Heart left ventricle (tissue), 16 donors: ENCODE data around the gene SPSB3. TPM values are rescaled to one million over a fixed set of nuclear protein-coding genes. Genes with fewer than 3 reads are reported as not detected.
A peak's percentile ranks its signal among the peaks of the same experiment; 100 is the strongest.

Experiments used
- ATAC-seq, 4 donors: fragments of 200-7000 bp; cut with Tn5 transposase; one replicate each; pipeline ENCODE4 v1.9.1; 2020 to 2022; ENCODE audit warnings: moderate library complexity in 4 of 4, mild to moderate bottlenecking in 3 of 4, moderate number of reproducible peaks in 1 of 4
- DNase-seq, 5 donors: peaks; one replicate each; pipeline ENCODE4 v3.0.0-alpha.2; 2020
- H3K27ac ChIP-seq, 12 donors: fragments of 200-600 bp; sonication (generic) in 4 of 12; one replicate each; pipeline versions ENCODE4 v1.5.0 to v1.8.0; 2016 to 2022; ENCODE audit warnings: mild to moderate bottlenecking in 2 of 12
- H3K27me3 ChIP-seq, 9 donors: fragments of 200-600 bp; sonication (generic) in 2 of 9; one replicate each; pipeline versions ENCODE4 v1.5.1 to v1.8.0; 2016 to 2022; ENCODE audit warnings: mild to moderate bottlenecking in 3 of 9
- H3K36me3 ChIP-seq, 9 donors: fragments of 200-600 bp; sonication (generic) in 2 of 9; one replicate each; pipeline versions ENCODE4 v1.5.0 to v1.8.0; 2018 to 2022; ENCODE audit warnings: mild to moderate bottlenecking in 2 of 9
- H3K4me1 ChIP-seq, 12 donors: fragments of 200-600 bp; sonication (generic) in 4 of 12; one replicate each; pipeline versions ENCODE4 v1.5.0 to v1.8.0; 2016 to 2022; ENCODE audit warnings: mild to moderate bottlenecking in 3 of 12
- H3K4me3 ChIP-seq, 12 donors: fragments of 200-600 bp; sonication (generic) in 4 of 12; one replicate each; pipeline versions ENCODE4 v1.5.0 to v1.8.0; 2017 to 2022; ENCODE audit warnings: mild to moderate bottlenecking in 9 of 12, moderate library complexity in 4 of 12
- H3K9me3 ChIP-seq, 12 donors: fragments of 200-600 bp; sonication (generic) in 4 of 12; one replicate each; pipeline versions ENCODE4 v1.5.0 to v1.8.0; 2016 to 2022; ENCODE audit warnings: mild to moderate bottlenecking in 1 of 12
- POLR2A ChIP-seq, 2 donors: fragments of 450-650 bp; IDR thresholded peaks; one replicate each; pipeline ENCODE4 v1.6.1; 2017; ENCODE audit warnings: antibody characterized with exemption in 2 of 2, mild to moderate bottlenecking in 2 of 2, moderate library complexity in 2 of 2
- WGBS, 4 donors: extraction: QIAGEN DNeasy Blood & Tissue Kit in 2 of 4; methylation state at CpG; one replicate each; pipeline versions ENCODE4 v1.1.5 to v1.1.7; 2013 to 2018; 5-methylcytosine and 5-hydroxymethylcytosine counted together
- intact Hi-C, 10 donors: fragments of 100-400 bp; cut with DNase I; formaldehyde crosslinking; loops; one replicate each; pipeline versions ENCODE4 v1.11.1 to v1.14.2; 2022
- polyA plus RNA-seq, 2 donors: library from polyadenylated mRNA; stranded (reverse); fragments of 200-250 nt; gene quantifications; one replicate each; pipeline ENCODE4 v1.2.3, GENCODE V29; 2013
- total RNA-seq, 9 donors: library from RNA; depleted of rRNA in 2 of 9; stranded (reverse); fragments of >200 nt in 2 of 9; fragmentation: NEBNext Ultra II Directional in 3 of 9; extraction: Animal tissue kit (Norgen Biotek cat#: 25700) in 3 of 9; gene quantifications; one replicate each; pipeline versions ENCODE4 v1.1.0 to v1.2.4, GENCODE V29; 2016 to 2023
- TF ChIP-seq, protein P1 (sequence below), 12 donors: fragments of 200-600 bp; sonication (generic) in 4 of 12; IDR thresholded peaks; one replicate each; pipeline versions ENCODE4 v1.5.0 to v1.8.0; 2018 to 2022; ENCODE audit warnings: antibody characterized with exemption in 12 of 12, mild to moderate bottlenecking in 5 of 12
- donor health status: ischemic (EF 13 %, LVEDD 7.1; RV severe dilation, severe dysfunction).
- donor health status: healthy with polysubstance abuse.
- donor health status: DM: no; HTN: yes; CAD: no.
- donor health status: DM: no; HTN: no; CAD: no.
- donor health status: ischemic (EF 25% LVEDD 6.9; RV normal size, moderate dysfunction).
- donor health status: ischemic (EF 25% LVEDD 5.7; RV mildly dilated, moderate dysfunction).
- donor health status: healthy.
- donor health status: DM: yes; HTN: yes; CAD: no.
- donor health status: ischemic (EF 35%, LVEDD 5.7; RV mildly dilated, moderate dysfunction).
- donor health status: nonischemic (EF 11% LVEDD 7.7; RV severe dilation, severe dysfunction).
- donor health status: DM: yes; HTN: yes; CAD: no.
- donor health status: PGD.
- donor health status: ischemic (EF 29% LVEDD 5.4; RV normal size, mild dysfunction).
- donor health status: nonischemic (EF 23%, LVEDD 6.1; RV moderate dilation, normal function).

Gene SPSB3
- total and polyA plus RNA-seq, 11 donors, result 25.8 to 100 (median 32.4) TPM

DNA sequence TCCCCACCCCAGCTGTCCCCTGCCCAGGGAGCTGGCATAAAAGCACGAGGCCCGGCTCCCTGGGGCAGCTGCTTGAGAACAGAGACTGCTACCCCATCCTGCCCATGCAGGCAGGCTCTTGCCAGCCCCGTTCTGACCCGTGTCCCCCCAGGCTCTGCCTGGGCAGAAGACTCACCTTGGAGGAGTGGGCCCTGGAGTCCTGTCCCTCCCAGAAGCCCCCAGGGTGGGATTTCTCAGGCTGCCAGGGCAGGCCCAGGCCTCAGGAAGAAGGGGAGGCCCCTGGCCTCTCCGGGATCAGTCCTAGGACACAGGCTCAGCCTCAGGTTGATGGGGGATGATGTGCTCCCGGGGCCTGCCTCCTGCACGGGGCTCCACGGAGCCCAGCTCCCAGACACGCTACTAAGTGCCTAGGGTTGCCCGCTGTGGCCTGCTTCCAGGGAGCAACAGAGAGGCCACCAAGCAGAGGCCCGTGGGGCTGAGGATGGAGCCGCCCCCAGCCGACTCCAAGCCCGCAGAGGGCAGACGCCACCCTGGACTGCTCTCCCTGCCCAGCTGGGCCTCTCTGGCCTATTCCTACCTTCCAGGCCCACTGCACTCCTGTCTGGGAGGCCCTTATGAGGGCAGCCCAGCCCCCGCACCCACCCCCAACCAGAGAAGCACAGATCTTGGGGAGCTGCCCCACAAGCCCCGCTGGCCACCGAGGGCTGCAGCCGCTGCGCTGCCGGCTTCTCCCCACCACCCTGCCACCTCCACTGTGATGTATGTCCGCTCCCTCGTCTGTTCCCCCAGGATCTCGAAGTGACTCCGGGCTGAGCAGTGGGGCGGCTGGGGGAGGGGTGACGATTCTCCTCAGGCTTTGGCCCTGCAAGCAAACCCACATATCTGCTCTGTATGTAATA lies 12.7 kb downstream of the SPSB3 start:
- peaks cover 0 to 50% (median 42%) of the 10 kb centered on the region in 9 donors for H3K36me3 ChIP-seq
- DNase-seq (no peak), ATAC-seq (peak in 1 of 4 donors; percentile 0)
- H3K4me3 ChIP-seq, result peak overlapping the region in 9 of 12 donors; percentile 75 to 99 (median 96)
- intact Hi-C loops, result loop anchor here in 2 of 10 donors (5.0 kb wide), 2 partner anchors 62 to 157 kb away; partner anchors contain the start of genes CRAMP1 (in 1 of the 2), IFT140 (in 1 of the 2) and MAPK8IP3 (in 1 of the 2)
- H3K27me3 ChIP-seq, result no peaks in the 10 kb centered on the region
- no peaks in the 10 kb centered on the region for H3K9me3 ChIP-seq
- H3K4me1 ChIP-seq, result peaks cover 14 to 39% (median 30%) of the 10 kb centered on the region in 12 donors
- TF ChIP-seq POLR2A (IDR thresholded peaks at IDR 0.05), result no peak
- TF ChIP-seq, protein P1, sequence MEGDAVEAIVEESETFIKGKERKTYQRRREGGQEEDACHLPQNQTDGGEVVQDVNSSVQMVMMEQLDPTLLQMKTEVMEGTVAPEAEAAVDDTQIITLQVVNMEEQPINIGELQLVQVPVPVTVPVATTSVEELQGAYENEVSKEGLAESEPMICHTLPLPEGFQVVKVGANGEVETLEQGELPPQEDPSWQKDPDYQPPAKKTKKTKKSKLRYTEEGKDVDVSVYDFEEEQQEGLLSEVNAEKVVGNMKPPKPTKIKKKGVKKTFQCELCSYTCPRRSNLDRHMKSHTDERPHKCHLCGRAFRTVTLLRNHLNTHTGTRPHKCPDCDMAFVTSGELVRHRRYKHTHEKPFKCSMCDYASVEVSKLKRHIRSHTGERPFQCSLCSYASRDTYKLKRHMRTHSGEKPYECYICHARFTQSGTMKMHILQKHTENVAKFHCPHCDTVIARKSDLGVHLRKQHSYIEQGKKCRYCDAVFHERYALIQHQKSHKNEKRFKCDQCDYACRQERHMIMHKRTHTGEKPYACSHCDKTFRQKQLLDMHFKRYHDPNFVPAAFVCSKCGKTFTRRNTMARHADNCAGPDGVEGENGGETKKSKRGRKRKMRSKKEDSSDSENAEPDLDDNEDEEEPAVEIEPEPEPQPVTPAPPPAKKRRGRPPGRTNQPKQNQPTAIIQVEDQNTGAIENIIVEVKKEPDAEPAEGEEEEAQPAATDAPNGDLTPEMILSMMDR (IDR thresholded peaks at IDR 0.05), result no peak
- WGBS, 4 donors, result 63 to 84% (median 80%) methylated on average over 17 to 27 of the region's 27 CpGs
- peak overlapping the region in 8 of 12 donors; percentile 25 to 99 (median 97) for H3K27ac ChIP-seq

- intact Hi-C loops, result no loop called here
- ATAC-seq, result no peak
Observed at GRCh38 chr16:1768767-1769401, 13.5 kb downstream of the SPSB3 start.

GRCh38 chr16:1768061-1768766 lies 14.2 kb downstream of the SPSB3 start:
- DNase-seq (no peak), ATAC-seq (no peak)
- WGBS, 4 donors, result 84 to 89% (median 86%) methylated on average over 32 to 41 of the region's 41 CpGs
- H3K4me1 ChIP-seq, result peaks cover 8 to 27% (median 19%) of the 10 kb centered on the region in 12 donors
- peaks cover 0 to 63% (median 54%) of the 10 kb centered on the region in 9 donors for H3K36me3 ChIP-seq
- intact Hi-C loops, result no loop called here
- no peaks in the 10 kb centered on the region for H3K9me3 ChIP-seq
- H3K27me3 ChIP-seq, result no peaks in the 10 kb centered on the region
- TF ChIP-seq POLR2A (IDR thresholded peaks at IDR 0.05), result no peak
- TF ChIP-seq, protein P1 (IDR thresholded peaks at IDR 0.05), result no peak
- peak overlapping the region in 1 of 12 donors; percentile 98 for H3K27ac ChIP-seq
- H3K4me3 ChIP-seq, result no peak overlapping the region

More at GRCh38 chr16:1768767-1769401, 13.5 kb downstream of the SPSB3 start:
- Histone ChIP-seq H3K4me1 (peaks cover 10 to 31% (median 22%) of the 10 kb centered on the region in 12 donors), H3K27me3 (no peaks in the 10 kb centered on the region), H3K4me3 (no peak overlapping the region), H3K27ac (peak overlapping the region in 1 of 12 donors; percentile 98), H3K36me3 (peaks cover 0 to 58% (median 50%) of the 10 kb centered on the region in 9 donors), H3K9me3 (no peaks in the 10 kb centered on the region)
- TF ChIP-seq, protein P1 (IDR thresholded peaks at IDR 0.05), result no peak
- no peak for TF ChIP-seq POLR2A (IDR thresholded peaks at IDR 0.05)
- 79 to 91% (median 81%) methylated on average over 6 to 26 of the region's 26 CpGs for WGBS, 4 donors
- no peak for DNase-seq
